Immature natural killer cell (primary cell): ENCODE measurements around the gene HYAL1. TPM values are rescaled to one million over a fixed set of nuclear protein-coding genes. Genes with fewer than 3 reads are reported as not detected.

ENCODE experiments used
- DNase-seq, 3 donors: peaks; one replicate each; pipeline ENCODE4 v3.0.0; 2022; ENCODE audit warnings: mixed read lengths in 1 of 3
- H3K27ac Mint-ChIP-seq, 6 donors: one replicate each; pipeline ENCODE4 v1.8.0; 2020; ENCODE audit warnings: mixed read lengths in 6 of 6, mild to moderate bottlenecking in 5 of 6, inconsistent platforms in 4 of 6, moderate library complexity in 3 of 6
- H3K27me3 Mint-ChIP-seq, 3 donors: one replicate each; pipeline ENCODE4 v1.8.0; 2020 to 2021; ENCODE audit warnings: low read depth in 3 of 3, mild to moderate bottlenecking in 3 of 3, mixed read lengths in 3 of 3, moderate library complexity in 3 of 3, inconsistent platforms in 1 of 3
- H3K36me3 Mint-ChIP-seq, 3 donors: one replicate each; pipeline ENCODE4 v1.8.0; 2020; ENCODE audit warnings: mixed read lengths in 3 of 3, inconsistent platforms in 2 of 3, mild to moderate bottlenecking in 2 of 3
- H3K4me1 Mint-ChIP-seq, 2 donors: one replicate each; pipeline ENCODE4 v1.8.0; 2020; ENCODE audit warnings: inconsistent platforms in 2 of 2, mild to moderate bottlenecking in 2 of 2, mixed read lengths in 2 of 2, moderate library complexity in 1 of 2
- H3K4me3 Mint-ChIP-seq, 5 donors: one replicate each; pipeline ENCODE4 v1.8.0; 2020; ENCODE audit warnings: mild to moderate bottlenecking in 5 of 5, mixed read lengths in 5 of 5, inconsistent platforms in 3 of 5, moderate library complexity in 3 of 5
- H3K9me3 Mint-ChIP-seq, 6 donors: one replicate each; pipeline ENCODE4 v1.8.0; 2020; ENCODE audit warnings: mild to moderate bottlenecking in 6 of 6, mixed read lengths in 6 of 6, inconsistent platforms in 4 of 6, moderate library complexity in 3 of 6
- polyA plus RNA-seq, 3 donors: library from polyadenylated mRNA; unstranded; fragments of 300-500 nt; fragmentation: Illumina TruSeq; gene quantifications; one replicate each; pipeline ENCODE4 v1.2.3, GENCODE V29; 2021

The HYAL1 gene
- polyA plus RNA-seq, 3 donors from 2014 or later = 0.18 to 0.57 TPM; not detected in 1

DNA sequence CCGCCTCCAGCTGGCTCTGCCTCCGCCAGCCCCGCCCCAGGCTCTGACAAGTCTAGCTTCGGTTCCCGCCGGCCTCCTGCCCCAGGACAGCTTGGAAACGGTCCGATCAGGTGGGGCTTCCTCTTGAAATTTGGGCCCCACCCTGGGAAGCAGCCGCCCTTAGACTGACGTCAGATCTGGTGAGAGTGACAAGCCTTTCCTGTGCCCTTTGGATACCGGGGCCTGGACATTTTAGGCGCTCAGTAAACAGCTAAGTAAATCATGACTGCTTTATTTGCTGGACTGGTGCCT is 3.8 kb downstream of the HYAL1 start:
- DNase-seq = no peak
- Mint-ChIP-seq H3K4me1 (peaks cover 27 to 34% of the 10 kb centered on the region in 2 donors), H3K36me3 (no peaks in the 10 kb centered on the region), H3K27ac (peak overlapping the region; percentile 95 to 99 (median 98)), H3K9me3 (no peaks in the 10 kb centered on the region), H3K4me3 (peak overlapping the region; percentile 92 to 98 (median 95)), H3K27me3 (peaks cover 0 to 4% (median 0%) of the 10 kb centered on the region in 3 donors)

DNA sequence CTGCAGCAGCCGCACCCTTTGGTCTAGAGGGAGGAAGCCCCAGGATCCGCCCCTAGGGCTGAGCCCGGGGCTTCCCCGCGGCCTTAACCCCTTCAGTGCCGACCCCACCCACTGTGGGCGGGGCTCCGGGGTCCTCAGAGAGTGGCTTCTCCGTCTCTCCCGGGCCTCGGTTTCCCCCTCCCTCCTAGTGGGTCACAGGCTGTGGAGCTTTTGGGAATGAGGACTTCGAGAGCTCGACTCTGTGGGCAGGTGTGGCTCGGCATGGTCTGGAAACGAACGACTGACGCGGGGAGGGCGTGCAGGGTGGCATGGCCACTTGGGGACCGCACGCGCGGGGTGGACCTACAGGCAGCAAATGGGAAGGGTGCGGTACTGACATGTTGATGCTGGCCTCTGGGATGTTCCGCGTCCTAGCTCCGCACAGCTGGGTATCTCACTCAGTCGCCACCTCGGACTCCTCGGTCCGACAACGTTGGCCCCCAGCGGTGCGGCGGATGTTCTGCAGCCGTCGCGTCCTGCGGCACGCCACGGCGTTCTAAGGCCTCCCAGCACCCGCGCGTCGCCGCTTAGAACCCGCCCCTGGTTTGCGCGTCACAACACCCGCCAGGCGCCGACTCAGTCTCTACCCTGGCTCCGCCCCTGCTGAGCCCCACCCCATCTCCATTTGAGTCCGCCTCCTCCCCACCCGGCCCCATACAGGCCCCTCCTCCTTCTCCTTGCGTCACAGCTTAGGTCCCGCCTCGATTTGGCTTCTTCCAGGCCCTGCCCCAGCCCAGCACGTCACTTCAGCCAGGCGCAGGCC is 4.3 kb downstream of the HYAL1 start, which contains the start of the genes HYAL3 and NAA80:
Gene HYAL3 (minus strand): TSS at position 570 of the 802 bp plus-strand sequence. CDS start 3,803 bp downstream, outside the sequence.
Gene NAA80 (minus strand): TSS at position 570 of the 802 bp plus-strand sequence. CDS start 1,942 bp downstream, outside the sequence.
- Mint-ChIP-seq H3K4me1 (peaks cover 27 to 34% of the 10 kb centered on the region in 2 donors), H3K36me3 (no peaks in the 10 kb centered on the region), H3K27me3 (peaks cover 0 to 4% (median 0%) of the 10 kb centered on the region in 3 donors), H3K9me3 (no peaks in the 10 kb centered on the region), H3K27ac (peak within 1 kb of the TSS; percentile 95 to 99 (median 98)), H3K4me3 (peak within 1 kb of the TSS; percentile 92 to 98 (median 95))
- peak; percentile 100 for DNase-seq

DNA sequence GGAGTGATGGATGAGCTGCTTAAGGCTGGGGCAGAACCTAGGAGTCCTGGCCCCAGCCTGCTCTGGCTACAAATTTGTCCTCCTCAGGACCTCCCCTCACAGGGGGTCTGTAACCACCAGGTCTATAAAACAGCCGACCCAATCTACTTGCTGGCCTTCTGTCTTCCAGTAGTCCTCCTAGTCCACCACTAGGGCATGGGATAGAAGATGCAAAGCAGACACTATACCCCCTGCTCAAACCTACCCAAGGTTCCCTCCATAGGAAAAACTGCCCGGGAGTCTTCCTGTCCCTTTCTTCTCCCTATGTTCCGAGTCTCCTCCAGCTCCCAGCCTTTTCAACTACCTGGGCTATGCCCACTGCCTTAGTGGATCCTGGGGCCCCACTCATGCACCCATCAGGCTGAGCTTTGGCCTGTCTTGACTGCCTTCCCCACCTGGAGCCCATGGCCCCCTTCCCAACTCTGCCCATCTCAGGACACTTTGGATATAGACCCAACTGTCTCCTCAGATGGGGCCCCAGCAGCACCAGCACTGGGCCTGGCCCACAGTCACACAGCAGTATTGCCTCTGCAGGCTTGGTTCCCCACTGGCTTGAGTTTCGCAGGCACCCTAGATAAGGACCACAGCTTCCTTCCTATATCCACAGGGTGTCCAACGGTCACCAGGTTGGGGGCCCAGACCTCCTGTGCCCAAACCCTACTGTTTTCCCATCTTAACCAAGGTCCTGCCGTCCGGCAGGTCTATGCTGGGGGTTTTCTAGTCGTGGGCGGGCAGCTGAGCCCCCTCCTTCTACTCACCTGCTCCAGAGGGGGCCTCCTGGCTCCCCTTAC is 5.3 kb downstream of the HYAL1 start:
- H3K4me1 Mint-ChIP-seq = peaks cover 29 to 34% of the 10 kb centered on the region in 2 donors
- no peak for DNase-seq
- H3K27ac Mint-ChIP-seq = peak overlapping the region; percentile 72 to 99 (median 91)
- H3K4me3 Mint-ChIP-seq = peak overlapping the region; percentile 66 to 98 (median 95)
- no peaks in the 10 kb centered on the region for H3K36me3 Mint-ChIP-seq
- no peaks in the 10 kb centered on the region for H3K9me3 Mint-ChIP-seq
- peaks cover 0 to 4% (median 0%) of the 10 kb centered on the region in 3 donors for H3K27me3 Mint-ChIP-seq

DNA sequence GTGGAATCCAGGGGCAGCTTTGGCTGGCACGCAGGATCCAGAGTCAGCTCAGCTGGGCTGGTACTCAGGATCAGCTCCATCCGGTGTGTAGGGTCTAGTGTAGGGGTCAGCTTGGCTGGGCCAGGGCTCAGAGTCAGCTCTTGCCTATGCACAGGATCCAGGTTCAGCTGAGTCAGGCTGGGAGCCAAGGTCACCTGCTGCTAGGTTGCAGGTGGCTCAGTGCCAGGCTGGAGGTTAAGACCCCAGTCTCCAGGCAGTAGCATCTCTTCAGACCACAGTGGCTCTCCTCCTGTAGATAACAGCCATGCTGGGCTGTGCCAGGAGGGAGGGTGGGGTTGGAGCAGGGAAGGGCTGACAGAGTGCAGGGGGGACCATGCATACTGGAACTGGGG is 6.0 kb downstream of the HYAL1 start:
- DNase-seq = no peak
- H3K4me3 Mint-ChIP-seq = peak overlapping the region in 3 of 5 donors; percentile 30 to 95 (median 92)
- no peaks in the 10 kb centered on the region for H3K9me3 Mint-ChIP-seq
- no peaks in the 10 kb centered on the region for H3K36me3 Mint-ChIP-seq
- peaks cover 0 to 7% (median 2%) of the 10 kb centered on the region in 3 donors for H3K27me3 Mint-ChIP-seq
- peaks cover 36 to 40% of the 10 kb centered on the region in 2 donors for H3K4me1 Mint-ChIP-seq
- peak overlapping the region; percentile 7 to 95 (median 31) for H3K27ac Mint-ChIP-seq

DNA sequence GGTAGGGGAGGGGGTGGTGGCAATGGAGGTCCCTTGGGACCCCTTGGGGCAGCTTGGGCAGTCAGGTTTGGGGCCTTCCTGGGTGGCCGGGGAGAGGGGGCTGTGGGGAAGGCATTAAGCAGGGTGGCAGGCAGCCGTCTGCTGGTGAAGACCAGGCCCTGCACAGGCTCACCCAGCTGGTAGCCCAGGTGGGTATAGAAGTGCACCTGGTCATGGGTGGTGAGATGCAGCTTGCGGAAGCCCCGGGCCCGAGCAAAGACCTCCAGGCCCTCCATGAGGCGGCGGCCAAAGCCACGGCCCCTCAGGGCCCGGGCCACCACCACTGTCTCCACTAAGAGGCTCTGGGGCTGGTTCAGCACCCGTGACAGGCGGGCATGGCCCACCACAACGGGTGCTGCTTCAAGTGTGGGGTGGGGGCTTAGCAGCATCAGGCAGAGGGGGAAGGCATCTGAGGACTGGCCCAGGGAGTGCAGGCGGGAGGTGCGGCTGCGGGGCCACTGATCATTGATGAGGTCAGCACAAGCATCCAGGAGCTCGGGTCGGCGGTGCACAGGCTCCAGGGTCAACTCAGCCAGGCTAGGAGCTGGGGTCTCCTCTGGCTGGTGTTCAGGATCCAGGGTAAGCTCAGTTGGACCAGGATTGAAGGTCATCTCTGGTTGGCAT is 6.5 kb downstream of the HYAL1 start:
- Mint-ChIP-seq H3K4me1 (peaks cover 38 to 40% of the 10 kb centered on the region in 2 donors), H3K4me3 (peak overlapping the region in 1 of 5 donors; percentile 92)

DNA sequence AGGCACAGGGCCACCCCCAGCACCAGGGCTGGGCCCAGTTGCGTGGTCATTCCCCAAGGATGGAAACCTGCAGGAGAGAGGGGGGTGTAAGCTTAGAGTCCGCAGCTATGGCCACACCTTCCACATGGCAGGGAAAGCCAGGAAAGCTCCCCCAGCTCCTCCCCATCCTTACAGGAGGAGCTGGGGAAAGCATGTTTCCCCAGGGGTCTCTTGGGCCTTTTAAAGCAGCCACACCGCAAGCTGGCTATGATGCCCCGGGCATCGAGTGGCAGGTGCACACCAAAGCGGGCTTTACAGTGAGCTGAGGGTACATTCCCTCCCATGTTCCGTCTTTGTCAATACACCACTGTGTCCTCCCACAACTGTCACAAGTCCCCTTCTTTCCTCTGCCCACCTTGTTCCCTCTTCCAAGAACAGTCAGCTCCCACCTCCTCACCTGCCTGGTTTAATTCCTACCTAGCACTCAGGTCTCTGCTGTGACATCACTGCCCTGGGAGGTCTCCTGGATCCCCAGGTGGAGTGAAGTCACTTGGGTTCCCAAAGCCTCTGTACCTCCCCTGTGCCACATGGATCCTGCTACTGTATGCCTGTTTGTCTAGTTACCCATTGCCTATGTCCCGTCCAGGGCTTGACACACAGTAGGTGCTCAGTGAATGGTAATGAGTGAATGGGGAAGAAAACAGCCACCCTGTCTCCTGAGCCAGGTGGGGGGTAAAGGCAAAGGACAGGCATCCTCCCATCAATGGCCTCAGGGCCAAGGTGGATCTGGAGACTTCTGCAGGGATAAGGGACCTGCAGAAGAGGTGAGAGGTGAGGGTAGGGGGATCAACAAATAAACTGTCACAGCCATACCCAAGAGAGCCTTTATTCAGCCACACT is 7.6 kb downstream of the HYAL1 start:
- H3K27me3 Mint-ChIP-seq = peaks cover 0 to 7% (median 5%) of the 10 kb centered on the region in 3 donors
- H3K27ac Mint-ChIP-seq = peak overlapping the region in 1 of 6 donors; percentile 45
- no peaks in the 10 kb centered on the region for H3K9me3 Mint-ChIP-seq
- peaks cover 44 to 45% of the 10 kb centered on the region in 2 donors for H3K4me1 Mint-ChIP-seq
- no peak for DNase-seq
- H3K4me3 Mint-ChIP-seq = no peak overlapping the region
- H3K36me3 Mint-ChIP-seq = no peaks in the 10 kb centered on the region

More for the DNA sequence above, 6.5 kb downstream of the HYAL1 start:
- H3K27ac Mint-ChIP-seq = peak overlapping the region in 5 of 6 donors; percentile 7 to 95 (median 31)
- H3K9me3 Mint-ChIP-seq = no peaks in the 10 kb centered on the region
- no peak for DNase-seq
- H3K36me3 Mint-ChIP-seq = no peaks in the 10 kb centered on the region
- H3K27me3 Mint-ChIP-seq = peaks cover 0 to 7% (median 3%) of the 10 kb centered on the region in 3 donors

DNA sequence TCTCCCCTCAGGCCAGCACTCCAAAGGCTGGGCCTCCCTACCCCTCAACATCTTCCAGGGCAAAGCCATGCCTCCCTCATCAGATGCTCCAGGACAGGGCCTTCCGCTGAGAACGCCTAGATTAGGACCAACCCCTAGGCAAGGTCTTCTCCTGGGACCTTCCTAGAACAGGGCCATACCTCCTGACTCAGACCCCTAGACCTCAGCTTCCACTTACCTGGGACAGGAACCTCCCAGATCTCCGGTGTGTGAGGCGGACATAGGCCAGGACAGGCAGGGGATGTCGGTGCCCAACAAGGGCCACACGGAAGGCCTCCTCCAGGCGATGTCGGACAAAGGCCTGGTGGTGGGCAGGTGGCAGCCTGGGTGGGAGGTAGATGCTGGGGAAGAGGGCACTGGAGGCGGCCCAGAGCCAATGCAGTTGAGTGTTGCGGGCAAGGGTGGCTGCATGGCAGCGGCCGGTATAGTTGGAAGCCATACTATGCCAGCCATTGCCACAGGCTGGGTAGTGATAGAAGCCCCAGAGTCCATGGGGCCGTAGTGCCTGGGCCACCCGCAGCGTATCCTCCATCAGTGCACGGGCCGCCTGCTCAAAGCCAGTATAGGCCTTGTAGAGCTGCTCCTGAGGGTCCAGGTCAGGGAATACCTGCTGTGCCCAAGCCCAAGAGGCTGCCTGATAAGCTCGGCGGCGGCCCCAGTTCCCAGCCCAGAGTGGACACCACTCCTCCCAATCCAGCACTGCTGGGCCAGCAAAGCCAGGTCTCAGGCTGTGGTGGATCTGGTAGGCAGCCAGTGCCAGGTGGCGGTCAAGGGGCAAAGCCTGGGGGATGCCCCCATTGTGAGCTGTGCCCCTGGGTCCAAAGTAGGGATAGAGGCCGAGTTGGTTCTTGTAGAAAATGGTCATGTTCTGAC is 8.6 kb downstream of the HYAL1 start:
- Mint-ChIP-seq H3K4me1 (peaks cover 37% of the 10 kb centered on the region in 2 donors), H3K4me3 (no peak overlapping the region), H3K9me3 (no peaks in the 10 kb centered on the region), H3K27ac (peak overlapping the region in 1 of 6 donors; percentile 26), H3K36me3 (no peaks in the 10 kb centered on the region), H3K27me3 (peaks cover 0 to 5% (median 5%) of the 10 kb centered on the region in 3 donors)
- DNase-seq = no peak

DNA sequence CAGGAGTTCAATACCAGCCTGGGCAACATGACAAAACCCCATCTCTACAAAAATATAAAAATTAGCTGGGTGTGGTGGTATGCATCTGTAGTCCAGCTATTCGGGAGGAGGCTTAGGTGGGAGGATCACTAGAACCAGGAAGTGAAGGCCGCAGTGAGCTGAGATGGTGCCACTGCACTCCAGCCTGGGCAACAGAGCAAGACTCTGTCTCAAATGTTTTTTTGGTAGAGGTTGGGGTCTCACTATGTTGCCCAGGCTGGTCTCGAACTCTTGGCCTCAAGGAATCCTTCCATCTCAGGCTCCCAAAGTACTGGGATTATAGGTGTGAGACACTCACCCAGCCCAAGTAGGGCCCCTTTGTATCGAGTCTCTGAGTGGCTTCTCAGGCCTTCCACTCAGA is 9.3 kb downstream of the HYAL1 start:
- Mint-ChIP-seq H3K27me3 (peaks cover 0 to 5% (median 3%) of the 10 kb centered on the region in 3 donors), H3K27ac (no peak overlapping the region), H3K9me3 (no peaks in the 10 kb centered on the region), H3K4me3 (no peak overlapping the region), H3K4me1 (peaks cover 30 to 31% of the 10 kb centered on the region in 2 donors), H3K36me3 (peaks cover 0 to 3% (median 0%) of the 10 kb centered on the region in 3 donors)
- no peak for DNase-seq

DNA sequence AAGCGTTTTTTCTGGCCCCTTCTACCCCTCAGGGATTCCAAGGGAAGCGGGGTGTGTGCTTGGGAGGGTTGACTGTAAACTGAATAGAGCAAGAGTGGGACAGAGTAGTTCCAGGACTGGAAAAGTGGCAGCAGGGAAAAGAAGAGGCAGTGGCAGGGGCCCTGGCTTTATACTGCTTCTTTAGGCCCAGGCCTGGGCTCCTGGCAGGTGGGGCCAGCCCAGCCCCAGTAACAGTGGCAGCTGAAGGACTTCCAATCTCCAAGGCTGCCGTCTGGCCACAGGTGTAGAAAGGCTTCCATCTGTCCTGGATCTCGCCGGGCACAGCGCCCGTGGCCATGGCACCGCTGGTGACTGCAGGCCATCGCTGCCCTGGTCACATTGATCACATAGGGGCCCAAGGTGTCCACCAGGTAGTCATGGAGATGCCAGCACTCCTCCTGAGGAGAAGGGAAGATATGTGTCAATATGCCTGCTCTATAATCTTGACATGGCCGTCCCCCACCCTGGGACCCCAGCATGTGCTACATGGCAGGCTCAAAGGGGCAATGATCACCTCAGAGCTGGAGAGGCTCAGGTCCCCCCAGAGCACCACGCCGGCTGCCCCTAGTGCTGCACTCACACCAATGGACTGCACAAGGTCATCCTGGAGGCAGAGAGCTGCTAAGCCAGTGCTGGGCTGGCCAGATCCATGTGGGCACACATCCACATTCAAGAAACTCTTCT is 10.1 kb downstream of the HYAL1 start:
- Mint-ChIP-seq H3K4me1 (peaks cover 24 to 25% of the 10 kb centered on the region in 2 donors), H3K27me3 (peaks cover 0 to 5% (median 3%) of the 10 kb centered on the region in 3 donors), H3K27ac (peak overlapping the region; percentile 81 to 98 (median 98)), H3K9me3 (no peaks in the 10 kb centered on the region), H3K36me3 (peaks cover 0 to 12% (median 0%) of the 10 kb centered on the region in 3 donors), H3K4me3 (peak overlapping the region in 4 of 5 donors; percentile 87 to 91 (median 90))
- no peak for DNase-seq

DNA sequence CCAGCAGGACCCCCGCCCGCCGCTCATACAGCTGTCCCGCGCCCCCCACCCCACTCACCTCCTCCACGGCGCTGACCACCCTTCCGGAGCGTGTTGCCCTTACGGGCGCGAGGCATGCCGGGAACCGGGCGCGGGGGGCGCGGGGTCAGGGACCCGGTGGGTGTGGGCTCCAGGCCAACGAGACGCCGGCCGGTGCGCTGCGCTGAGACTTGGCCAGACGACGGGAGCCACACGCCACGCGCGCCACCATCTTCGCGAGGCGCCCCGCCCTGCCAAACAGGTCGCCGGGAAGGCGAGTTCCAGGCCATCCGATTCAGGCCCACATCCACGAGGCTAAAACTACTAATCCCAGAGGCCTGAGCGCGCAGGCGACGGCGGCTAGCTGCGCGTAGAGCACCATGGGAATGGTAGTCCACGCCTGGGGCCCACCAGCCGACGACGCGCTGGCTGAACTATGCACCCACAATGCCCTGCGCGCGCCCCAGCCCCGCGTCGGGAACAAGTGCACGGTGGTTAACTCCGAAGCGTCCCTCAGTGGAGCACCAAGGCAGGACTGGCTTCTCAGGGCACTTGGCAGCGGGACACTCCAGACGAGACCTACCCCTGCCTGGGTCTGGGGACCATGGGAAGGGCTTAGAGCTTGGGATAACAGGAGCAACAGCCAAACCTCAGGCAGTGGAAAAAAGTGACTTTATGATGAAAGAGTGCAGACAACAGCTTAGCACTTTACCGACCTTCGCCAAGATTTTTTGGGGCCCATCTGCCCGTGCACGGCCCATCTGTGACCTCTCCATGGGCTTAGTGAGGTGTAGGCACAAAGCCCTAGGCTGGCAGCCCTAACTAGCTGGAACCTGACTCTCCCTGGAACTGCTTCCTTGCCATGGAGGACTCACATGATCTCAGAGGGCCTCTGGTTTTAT is 11.0 kb downstream of the HYAL1 start, which contains the start of gene IFRD2:
Gene IFRD2 (minus strand): TSS at position 271 of the 920 bp plus-strand sequence. CDS start 155 bp downstream, at position 116.
- H3K27me3 Mint-ChIP-seq = peaks cover 0 to 5% (median 3%) of the 10 kb centered on the region in 3 donors
- no peaks in the 10 kb centered on the region for H3K9me3 Mint-ChIP-seq
- H3K27ac Mint-ChIP-seq = peak within 1 kb of the TSS; percentile 81 to 98 (median 98)
- H3K4me1 Mint-ChIP-seq = peaks cover 17 to 19% of the 10 kb centered on the region in 2 donors
- peaks cover 0 to 15% (median 0%) of the 10 kb centered on the region in 3 donors for H3K36me3 Mint-ChIP-seq
- peak; percentile 92 to 93 (median 92) for DNase-seq
- peak within 1 kb of the TSS; percentile 87 to 91 (median 89) for H3K4me3 Mint-ChIP-seq
